Fibroblast of the aortic adventitia (primary cell): ENCODE measurements around the gene TSR1. TPM values are rescaled to one million over a fixed set of nuclear protein-coding genes. Genes with fewer than 3 reads are reported as not detected.

Experiments used
- DNase-seq: peaks from one replicate; pipeline ENCODE4 v3.0.0-alpha.2; 2010; ENCODE audit warnings: low read depth
- H3K4me3 ChIP-seq: 2 replicates; pipeline ENCODE4 v1.5.1; 2011; ENCODE audit warnings: low read depth, mild to moderate bottlenecking, control low read depth, low read length, moderate library complexity
- total RNA-seq: library from RNA; depleted of rRNA; stranded (reverse); fragments of >200 nt; gene quantifications from 2 replicates; pipeline ENCODE4 v1.2.3, GENCODE V29; 2012; ENCODE audit warnings: low replicate concordance
- TF ChIP-seq, protein P1 (sequence below): IDR thresholded peaks from 2 replicates; pipeline ENCODE4 v1.5.1; 2011; ENCODE audit warnings: mild to moderate bottlenecking, low read length, control low read depth, inconsistent platforms; ENCODE audit not compliant: insufficient read depth

Gene TSR1
- total RNA-seq, 1 donor: 44.5 TPM

DNA sequence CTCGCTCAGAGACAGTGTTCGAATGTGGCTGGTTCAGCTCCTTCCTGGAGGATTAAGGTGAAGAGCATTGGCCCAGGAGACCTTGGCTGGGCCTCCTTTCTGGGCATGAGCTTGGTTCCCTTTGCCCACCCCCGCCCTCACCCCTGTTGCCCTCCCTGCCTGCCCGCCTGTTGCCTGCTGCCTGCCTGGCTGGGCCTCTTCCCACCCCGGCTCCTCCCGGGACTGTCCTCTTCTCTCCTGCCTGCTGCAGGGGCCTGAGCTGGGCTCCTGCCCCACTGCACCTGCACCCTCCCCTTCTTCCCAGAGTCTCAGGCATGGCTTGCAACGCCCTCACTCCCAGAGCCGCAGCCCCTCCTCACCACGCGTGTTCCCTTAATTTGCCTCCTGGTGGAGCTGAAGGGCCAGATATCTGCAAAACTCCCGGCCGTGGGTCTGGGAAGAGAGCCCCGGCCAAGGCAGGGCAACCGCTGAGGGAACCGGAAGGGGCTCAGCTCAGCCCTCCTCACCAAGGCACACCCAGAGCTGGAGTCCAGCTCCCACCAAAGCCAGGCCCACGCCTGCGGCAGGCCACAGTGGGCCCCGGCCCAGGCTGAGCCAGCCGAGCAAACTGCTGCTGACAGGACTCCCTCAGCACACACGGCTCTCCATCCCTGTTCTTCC, 33.4 kb upstream of the TSR1 start:
- TF ChIP-seq, protein P1, sequence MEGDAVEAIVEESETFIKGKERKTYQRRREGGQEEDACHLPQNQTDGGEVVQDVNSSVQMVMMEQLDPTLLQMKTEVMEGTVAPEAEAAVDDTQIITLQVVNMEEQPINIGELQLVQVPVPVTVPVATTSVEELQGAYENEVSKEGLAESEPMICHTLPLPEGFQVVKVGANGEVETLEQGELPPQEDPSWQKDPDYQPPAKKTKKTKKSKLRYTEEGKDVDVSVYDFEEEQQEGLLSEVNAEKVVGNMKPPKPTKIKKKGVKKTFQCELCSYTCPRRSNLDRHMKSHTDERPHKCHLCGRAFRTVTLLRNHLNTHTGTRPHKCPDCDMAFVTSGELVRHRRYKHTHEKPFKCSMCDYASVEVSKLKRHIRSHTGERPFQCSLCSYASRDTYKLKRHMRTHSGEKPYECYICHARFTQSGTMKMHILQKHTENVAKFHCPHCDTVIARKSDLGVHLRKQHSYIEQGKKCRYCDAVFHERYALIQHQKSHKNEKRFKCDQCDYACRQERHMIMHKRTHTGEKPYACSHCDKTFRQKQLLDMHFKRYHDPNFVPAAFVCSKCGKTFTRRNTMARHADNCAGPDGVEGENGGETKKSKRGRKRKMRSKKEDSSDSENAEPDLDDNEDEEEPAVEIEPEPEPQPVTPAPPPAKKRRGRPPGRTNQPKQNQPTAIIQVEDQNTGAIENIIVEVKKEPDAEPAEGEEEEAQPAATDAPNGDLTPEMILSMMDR: peak; percentile 21
- DNase-seq: peak; percentile 35
- H3K4me3 ChIP-seq: no peak overlapping the region

DNA sequence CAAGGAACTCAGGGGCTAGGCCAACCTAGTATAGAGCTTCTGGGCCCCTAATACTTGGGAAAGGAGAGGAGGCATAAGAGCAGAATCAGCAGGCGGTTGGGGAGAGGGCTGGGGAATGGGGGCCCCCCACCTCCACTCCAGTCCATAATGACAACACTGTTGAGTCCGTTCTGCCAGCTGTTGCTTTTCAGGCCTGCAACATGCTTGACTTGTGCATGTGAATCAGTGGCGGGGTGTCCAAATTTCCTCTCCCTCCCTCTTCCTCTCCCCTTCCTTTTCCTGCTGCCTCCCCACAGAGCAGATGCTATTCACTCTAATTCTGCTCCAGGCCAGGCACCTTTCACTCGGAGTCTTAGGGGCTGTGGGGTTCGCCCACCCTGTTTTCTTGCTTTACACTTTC, 32.8 kb upstream of the TSR1 start:
- peak; percentile 22 for DNase-seq
- H3K4me3 ChIP-seq: no peak overlapping the region

DNA sequence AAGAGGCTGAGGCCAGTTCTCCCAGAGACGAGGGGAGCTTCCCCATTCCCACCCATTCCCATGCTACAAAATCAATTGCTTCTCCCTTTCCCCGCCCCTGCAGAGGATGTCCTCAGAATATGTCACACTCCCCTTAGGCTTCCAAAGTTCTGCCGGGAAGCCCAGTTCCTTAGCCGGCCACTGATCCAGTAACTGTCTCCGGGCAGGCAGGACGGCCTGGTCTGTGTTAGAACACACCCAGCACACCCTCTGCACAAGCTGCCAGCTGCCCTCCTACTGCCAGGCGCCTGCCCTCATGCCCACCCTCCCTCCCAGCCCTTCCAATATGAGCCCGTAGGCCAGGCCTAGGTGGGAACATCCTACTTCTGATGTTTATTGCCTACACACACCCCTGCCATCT, 32.1 kb upstream of the TSR1 start:
- TF ChIP-seq, protein P1: no peak
- no peak overlapping the region for H3K4me3 ChIP-seq
- no peak for DNase-seq

More for the DNA sequence above, 32.8 kb upstream of the TSR1 start:
- TF ChIP-seq, protein P1: no peak

DNA sequence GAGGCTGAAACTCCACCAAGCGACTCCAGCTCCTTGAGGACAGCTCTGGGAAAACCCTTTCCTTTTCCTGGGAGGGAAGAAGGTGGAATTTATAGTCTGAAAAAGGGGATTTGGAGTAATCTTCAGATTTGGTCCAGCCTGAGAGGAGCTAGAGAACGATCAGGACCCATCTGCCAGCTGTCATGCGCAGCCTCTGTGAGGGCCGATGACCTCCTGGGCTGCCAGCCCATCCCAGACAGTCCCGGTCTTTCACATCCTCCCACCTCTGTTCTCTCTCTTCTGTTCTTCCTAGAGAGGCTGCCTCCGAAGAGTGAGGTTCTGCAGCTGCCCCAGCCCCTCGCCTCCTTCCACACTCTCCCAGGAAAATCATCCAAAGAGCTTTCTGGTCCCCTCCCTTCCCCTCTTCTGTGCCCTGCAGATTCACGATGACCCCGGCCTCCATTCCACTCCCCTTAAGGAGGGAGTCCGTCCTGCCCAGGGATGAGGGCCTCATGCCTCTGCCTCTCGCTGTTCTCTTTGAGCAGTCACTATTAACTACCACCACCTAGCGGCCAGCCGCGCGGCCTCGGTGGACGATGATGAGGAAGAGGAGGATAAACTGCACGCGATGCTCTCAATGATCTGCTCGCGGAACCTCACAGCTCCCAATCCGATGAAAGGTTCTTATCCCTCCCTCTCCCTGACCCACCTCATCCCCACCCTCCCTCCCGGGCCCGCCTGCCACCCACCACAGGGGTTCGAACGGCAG, 30.7 kb upstream of the TSR1 start:
- TF ChIP-seq, protein P1: peak; percentile 8
- DNase-seq: no peak
- H3K4me3 ChIP-seq: no peak overlapping the region

DNA sequence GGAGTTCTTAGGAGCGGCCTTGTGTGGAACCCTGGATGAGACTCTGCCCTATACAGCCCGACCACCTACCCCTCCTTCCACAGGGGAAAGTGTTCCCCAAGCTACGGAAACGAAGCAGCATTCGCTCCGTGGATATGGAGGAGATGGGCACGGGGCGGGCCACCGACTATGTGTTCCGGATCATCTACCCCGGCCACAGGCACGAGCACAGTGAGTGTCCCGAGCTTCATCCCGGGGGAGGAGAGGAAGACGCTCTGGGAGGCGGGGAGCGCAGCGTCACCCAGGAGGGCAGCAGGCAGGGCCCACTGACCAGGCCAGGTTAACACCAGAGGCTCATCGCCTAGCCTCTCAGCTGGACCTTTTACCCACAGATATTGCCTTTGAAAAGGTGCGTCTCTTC, 28.9 kb upstream of the TSR1 start:
- TF ChIP-seq, protein P1: no peak
- no peak for DNase-seq
- H3K4me3 ChIP-seq: no peak overlapping the region

DNA sequence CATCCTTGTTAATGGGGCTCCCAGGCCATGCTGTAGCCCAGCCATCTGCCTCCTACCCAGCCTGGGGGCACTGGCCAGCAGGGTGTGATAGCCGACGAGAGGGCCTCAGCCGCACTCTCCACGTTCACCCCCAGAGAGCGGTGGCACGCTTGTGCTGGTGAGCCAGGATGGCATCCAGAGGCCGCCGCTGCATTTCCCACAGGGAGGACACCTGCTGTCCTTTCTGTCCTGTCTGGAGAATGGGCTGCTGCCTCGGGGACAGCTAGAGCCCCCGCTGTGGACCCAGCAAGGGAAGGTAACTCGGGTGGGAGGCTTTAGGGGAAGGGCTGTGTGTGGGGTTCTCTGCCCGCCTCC, 28.5 kb upstream of the TSR1 start:
- no peak for DNase-seq
- TF ChIP-seq, protein P1: no peak
- no peak overlapping the region for H3K4me3 ChIP-seq
